OCI-M2 (cell line): ENCODE results near the gene CYP8B1.

Source experiments
- DNase-seq: peaks from one replicate; lab custom pipeline; 2025; ENCODE audit not compliant: unreplicated experiment; lab: John Stamatoyannopoulos, UW

CYP8B1 gene

GRCh38 chr3:42875325-42876151 is at the start of gene CYP8B1:
Gene CYP8B1, minus strand, starts transcription at chr3:42875879. Its CDS starts 63 bp downstream, at chr3:42875816.
- DNase-seq: no peak

- no peak for DNase-seq
Measured at GRCh38 chr3:42923606-42924005, 47.9 kb upstream of the CYP8B1 start.

- no peak for DNase-seq
Measured at GRCh38 chr3:42914771-42915515, 39.3 kb upstream of the CYP8B1 start.

GRCh38 chr3:42911551-42911950 is 35.9 kb upstream of the CYP8B1 start:
- no peak for DNase-seq

GRCh38 chr3:42908675-42909074 is 33.0 kb upstream of the CYP8B1 start:
- no peak for DNase-seq

GRCh38 chr3:42906848-42907183 is 31.1 kb upstream of the CYP8B1 start:
- no peak for DNase-seq

GRCh38 chr3:42906070-42906847 is 30.6 kb upstream of the CYP8B1 start, which contains the start of gene ZNF662:
Gene ZNF662, plus strand, starts transcription at chr3:42906142. Its CDS starts 1,973 bp downstream, at chr3:42908115.
- DNase-seq: no peak

- DNase-seq: no peak
Measured at GRCh38 chr3:42905740-42906069, 30.0 kb upstream of the CYP8B1 start.

- no peak for DNase-seq
Measured at GRCh38 chr3:42904076-42904475, 28.4 kb upstream of the CYP8B1 start.

- DNase-seq: no peak
Measured at GRCh38 chr3:42902257-42902656, 26.6 kb upstream of the CYP8B1 start.

GRCh38 chr3:42901073-42901415 is 25.4 kb upstream of the CYP8B1 start:
- DNase-seq: no peak

- no peak for DNase-seq
Measured at GRCh38 chr3:42900226-42901072, 24.8 kb upstream of the CYP8B1 start.

GRCh38 chr3:42898896-42899675 is 23.4 kb upstream of the CYP8B1 start:
- no peak for DNase-seq

GRCh38 chr3:42895580-42895868 is 19.8 kb upstream of the CYP8B1 start:
- DNase-seq: no peak

- DNase-seq: no peak
Measured at GRCh38 chr3:42894698-42895579, 19.3 kb upstream of the CYP8B1 start.

GRCh38 chr3:42892807-42893206 is 17.1 kb upstream of the CYP8B1 start:
- no peak for DNase-seq

- no peak for DNase-seq
Measured at GRCh38 chr3:42892169-42892568, 16.5 kb upstream of the CYP8B1 start.

- DNase-seq: no peak
Measured at GRCh38 chr3:42891042-42891441, 15.4 kb upstream of the CYP8B1 start.

GRCh38 chr3:42887084-42887483 is 11.4 kb upstream of the CYP8B1 start:
- DNase-seq: no peak
